ENCODE measurements around the gene ADCY5. TPM values are rescaled to one million over a fixed set of nuclear protein-coding genes. Genes with fewer than 3 reads are reported as not detected.

The ADCY5 gene
- total and polyA plus RNA-seq, 2 experiments from 2014 or later = 3.1 to 4.7 TPM

DNA sequence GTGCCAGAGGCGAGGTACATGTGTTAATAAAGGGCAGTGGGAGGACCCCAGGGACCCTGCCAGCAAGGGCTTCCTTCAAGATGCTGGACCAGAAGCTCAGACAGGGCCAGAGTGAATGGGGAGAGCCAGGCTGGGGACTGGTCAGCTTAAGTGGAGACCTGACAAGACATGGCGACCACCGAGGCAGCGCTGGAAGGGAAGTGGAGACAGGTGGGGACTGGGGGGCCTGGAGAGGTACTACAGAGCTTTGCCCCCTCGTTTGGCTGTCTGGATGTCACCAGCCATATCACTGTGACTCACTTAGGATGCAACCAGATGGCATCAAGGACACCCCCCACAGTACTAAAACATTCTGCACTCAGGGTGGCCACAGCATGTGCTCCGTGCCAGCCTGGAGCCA, 97.9 kb downstream of the ADCY5 start:
- TF ChIP-seq, protein P1, sequence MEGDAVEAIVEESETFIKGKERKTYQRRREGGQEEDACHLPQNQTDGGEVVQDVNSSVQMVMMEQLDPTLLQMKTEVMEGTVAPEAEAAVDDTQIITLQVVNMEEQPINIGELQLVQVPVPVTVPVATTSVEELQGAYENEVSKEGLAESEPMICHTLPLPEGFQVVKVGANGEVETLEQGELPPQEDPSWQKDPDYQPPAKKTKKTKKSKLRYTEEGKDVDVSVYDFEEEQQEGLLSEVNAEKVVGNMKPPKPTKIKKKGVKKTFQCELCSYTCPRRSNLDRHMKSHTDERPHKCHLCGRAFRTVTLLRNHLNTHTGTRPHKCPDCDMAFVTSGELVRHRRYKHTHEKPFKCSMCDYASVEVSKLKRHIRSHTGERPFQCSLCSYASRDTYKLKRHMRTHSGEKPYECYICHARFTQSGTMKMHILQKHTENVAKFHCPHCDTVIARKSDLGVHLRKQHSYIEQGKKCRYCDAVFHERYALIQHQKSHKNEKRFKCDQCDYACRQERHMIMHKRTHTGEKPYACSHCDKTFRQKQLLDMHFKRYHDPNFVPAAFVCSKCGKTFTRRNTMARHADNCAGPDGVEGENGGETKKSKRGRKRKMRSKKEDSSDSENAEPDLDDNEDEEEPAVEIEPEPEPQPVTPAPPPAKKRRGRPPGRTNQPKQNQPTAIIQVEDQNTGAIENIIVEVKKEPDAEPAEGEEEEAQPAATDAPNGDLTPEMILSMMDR (IDR thresholded peaks at IDR 0.05; ENCODE audit: poor library complexity) = no peak
- TF ChIP-seq EZH2 (IDR thresholded peaks at IDR 0.05; ENCODE audit: borderline replicate concordance) = no peak
- no peak for TF ChIP-seq EZH2phosphoT487 (IDR thresholded peaks at IDR 0.05; ENCODE audit: low read depth, severe bottlenecking, unreplicated experiment)
- H3K4me2 ChIP-seq = no peak overlapping the region
- no peaks in the 10 kb centered on the region for H3K9me3 ChIP-seq (ENCODE audit: low read depth)
- 89% methylated on average over 6 of the region's 6 CpGs for WGBS (ENCODE audit: low lambda C conversion rate, missing lambda C conversion rate)
- H4K20me1 ChIP-seq (ENCODE audit: insufficient read depth, poor library complexity, severe bottlenecking) = no peaks in the 10 kb centered on the region
- H3K27ac ChIP-seq = no peak overlapping the region
- no peaks in the 10 kb centered on the region for H3K36me3 ChIP-seq (replicated peaks; ENCODE audit: insufficient read depth, low read depth)
- H2AFZ ChIP-seq = no peak overlapping the region
- H3K4me3 ChIP-seq = no peak overlapping the region
- no peaks in the 10 kb centered on the region for H3K4me1 ChIP-seq (ENCODE audit: insufficient read depth)
- DNase-seq (ENCODE audit: low spot score) = no peak
- no peaks in the 10 kb centered on the region for H3K9me2 ChIP-seq (replicated peaks; ENCODE audit: insufficient read depth)
- H3K79me2 ChIP-seq = no peaks in the 10 kb centered on the region
- no peaks in the 10 kb centered on the region for H3K27me3 ChIP-seq

DNA sequence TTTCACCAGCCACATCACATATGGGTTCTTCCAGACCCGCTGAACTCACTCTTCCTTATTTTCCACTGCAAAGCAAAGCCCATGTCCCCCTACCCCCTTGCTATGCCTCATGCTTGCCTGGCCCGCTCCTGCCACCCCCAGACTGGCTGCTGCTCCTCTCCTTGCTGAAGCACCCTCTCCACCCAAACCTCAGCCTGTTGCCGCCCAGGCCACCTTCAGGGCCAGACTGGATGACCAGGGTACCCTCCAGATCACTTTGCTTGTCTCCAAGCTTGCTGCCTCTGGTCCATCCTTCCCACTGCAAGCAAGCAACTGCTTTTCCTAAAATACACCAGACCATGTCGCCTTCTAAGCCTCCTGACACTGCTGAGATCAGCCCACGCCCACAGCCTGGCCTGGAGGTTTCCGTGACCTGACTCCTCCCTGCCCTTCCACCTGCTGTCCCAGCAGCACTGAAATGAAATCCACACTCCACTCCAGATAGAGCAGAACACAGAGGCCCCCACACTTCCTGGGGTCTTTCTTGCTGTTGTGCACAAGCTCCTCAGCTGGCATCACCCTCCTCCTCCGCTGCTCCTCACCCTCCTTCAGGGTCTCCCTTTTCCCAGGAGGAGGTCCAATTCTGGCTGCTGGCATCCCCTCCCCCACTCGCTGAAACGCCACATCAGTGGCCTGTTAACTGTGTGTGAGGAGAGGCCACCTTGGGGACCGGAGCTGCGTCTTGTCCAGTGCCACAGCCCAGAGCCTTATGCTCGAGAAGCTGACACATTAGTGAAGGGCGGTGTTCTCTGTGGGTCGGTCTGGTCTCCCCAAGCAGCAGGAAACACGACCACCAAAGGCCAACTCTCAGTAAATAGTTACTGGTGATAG, 99.1 kb downstream of the ADCY5 start:
- Histone ChIP-seq H2AFZ (no peak overlapping the region), H3K9me2 (replicated peaks; ENCODE audit: insufficient read depth) (no peaks in the 10 kb centered on the region), H3K79me2 (no peaks in the 10 kb centered on the region), H3K9me3 (ENCODE audit: low read depth) (no peaks in the 10 kb centered on the region), H3K4me1 (ENCODE audit: insufficient read depth) (no peaks in the 10 kb centered on the region), H3K4me2 (no peak overlapping the region), H3K36me3 (replicated peaks; ENCODE audit: insufficient read depth, low read depth) (no peaks in the 10 kb centered on the region), H3K27ac (no peak overlapping the region), H3K4me3 (no peak overlapping the region), H4K20me1 (ENCODE audit: insufficient read depth, poor library complexity, severe bottlenecking) (no peaks in the 10 kb centered on the region), H3K27me3 (no peaks in the 10 kb centered on the region)
- no peak for DNase-seq (ENCODE audit: low spot score)
- 82% methylated on average over 15 of the region's 15 CpGs for WGBS (ENCODE audit: low lambda C conversion rate, missing lambda C conversion rate)
- TF ChIP-seq EZH2phosphoT487 (IDR thresholded peaks at IDR 0.05; ENCODE audit: low read depth, severe bottlenecking, unreplicated experiment) = no peak
- TF ChIP-seq, protein P1 (IDR thresholded peaks at IDR 0.05; ENCODE audit: poor library complexity) = no peak
- TF ChIP-seq EZH2 (IDR thresholded peaks at IDR 0.05; ENCODE audit: borderline replicate concordance) = no peak

DNA sequence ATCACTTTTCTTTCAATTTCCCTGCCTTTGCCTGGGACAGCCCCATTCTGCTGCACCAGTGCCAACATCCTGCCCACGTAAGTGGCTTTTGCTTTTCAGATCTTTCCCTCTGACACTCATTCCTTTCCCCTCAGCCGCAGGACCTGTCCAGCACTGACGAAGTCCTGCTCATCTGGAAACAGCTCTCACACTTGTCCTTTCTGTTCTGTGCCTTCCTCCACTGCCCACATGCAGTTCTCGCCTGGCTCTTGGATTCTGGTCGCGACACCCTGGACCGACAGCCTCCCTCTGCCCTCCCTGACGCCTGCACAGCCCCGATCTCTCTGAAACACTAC, 99.7 kb downstream of the ADCY5 start:
- Histone ChIP-seq H3K79me2 (no peaks in the 10 kb centered on the region), H3K9me2 (replicated peaks; ENCODE audit: insufficient read depth) (no peaks in the 10 kb centered on the region), H3K27ac (no peak overlapping the region), H3K4me3 (no peak overlapping the region), H3K36me3 (replicated peaks; ENCODE audit: insufficient read depth, low read depth) (no peaks in the 10 kb centered on the region), H4K20me1 (ENCODE audit: insufficient read depth, poor library complexity, severe bottlenecking) (no peaks in the 10 kb centered on the region), H3K27me3 (no peaks in the 10 kb centered on the region), H3K4me1 (ENCODE audit: insufficient read depth) (no peaks in the 10 kb centered on the region), H3K4me2 (no peak overlapping the region), H3K9me3 (ENCODE audit: low read depth) (no peaks in the 10 kb centered on the region), H2AFZ (no peak overlapping the region)
- no peak for DNase-seq (ENCODE audit: low spot score)
- 86% methylated on average over 9 of the region's 9 CpGs for WGBS (ENCODE audit: low lambda C conversion rate, missing lambda C conversion rate)
- TF ChIP-seq EZH2 (IDR thresholded peaks at IDR 0.05; ENCODE audit: borderline replicate concordance) (no peak), EZH2phosphoT487 (IDR thresholded peaks at IDR 0.05; ENCODE audit: low read depth, severe bottlenecking, unreplicated experiment) (no peak)
- TF ChIP-seq, protein P1 (IDR thresholded peaks at IDR 0.05; ENCODE audit: poor library complexity) = no peak
